AG04450 (cell line): ENCODE results near the gene GC. TPM values are rescaled to one million over a fixed set of nuclear protein-coding genes. Genes with fewer than 3 reads are reported as not detected.
"Not testable (repeated sequence)": the region's sequence is repeated elsewhere in the genome, so short reads cannot be mapped to it uniquely, and the experiment has no call there.

ENCODE experiments used
- CTCF ChIA-PET: fragments of 300-600, 350-600 bp; formaldehyde crosslinking; extraction: SDS; loops from one replicate; lab custom pipeline; 2022; ENCODE audit warnings: antibody characterized with exemption, inconsistent platforms; lab: Charles Lee
- POLR2A ChIA-PET: fragments of 350-600 bp; formaldehyde crosslinking; extraction: SDS; loops from one replicate; lab custom pipeline; 2021; ENCODE audit warnings: antibody characterized with exemption, inconsistent platforms; lab: Yijun Ruan, JAX
- DNase-seq: peaks from one replicate; pipeline ENCODE4 v3.0.0-alpha.2; 2011; ENCODE audit warnings: low read depth, low spot score
- H3K27ac ChIP-seq: one replicate; pipeline ENCODE4 v1.5.1; 2012; ENCODE audit warnings: low read depth, low read length, control low read depth
- H3K27me3 ChIP-seq: one replicate; pipeline ENCODE4 v1.6.0; 2012; ENCODE audit warnings: low read length; ENCODE audit not compliant: control insufficient read depth, insufficient read depth
- H3K4me3 ChIP-seq: 2 replicates; pipeline ENCODE4 v1.5.1; 2011; ENCODE audit warnings: mild to moderate bottlenecking, low read depth, low read length, control low read depth
- H3K9me3 ChIP-seq: 2 replicates; pipeline ENCODE4 v1.5.1; 2012; ENCODE audit warnings: low read length; ENCODE audit not compliant: control insufficient read depth, insufficient read depth
- CTCF ChIP-seq: IDR thresholded peaks from 2 replicates; pipeline ENCODE4 v1.5.1; 2011; ENCODE audit warnings: low read depth, low read length, control low read depth, inconsistent platforms
- polyA plus RNA-seq: library from polyadenylated mRNA; depleted of rRNA; stranded (reverse); fragments of >200 nt; gene quantifications from 2 replicates; pipeline ENCODE4 v1.2.3, GENCODE V29; 2011

Gene GC
- polyA plus RNA-seq, 1 experiment, result not detected

- POLR2A ChIA-PET, result no interaction called here
- DNase-seq, result no peak
- CTCF ChIA-PET, result no interaction called here
- Histone ChIP-seq H3K9me3 (no peaks in the 10 kb centered on the region), H3K27ac (no peak overlapping the region), H3K27me3 (peaks cover 2% of the 10 kb centered on the region), H3K4me3 (no peak overlapping the region)
- TF ChIP-seq CTCF, result no peak
Measured at GRCh38 chr4:71827826-71828225, 43.9 kb upstream of the GC start.

- no peaks in the 10 kb centered on the region for H3K27me3 ChIP-seq
- H3K4me3 ChIP-seq, result no peak overlapping the region
- no peak overlapping the region for H3K27ac ChIP-seq
- no peak for TF ChIP-seq CTCF
- no peak for DNase-seq
- H3K9me3 ChIP-seq, result no peaks in the 10 kb centered on the region; the same call in 1 of the 2 replicates
- ChIA-PET POLR2A (no interaction called here), CTCF (no interaction called here)
Measured at GRCh38 chr4:71816676-71817303, 32.9 kb upstream of the GC start.

- no peaks in the 10 kb centered on the region for H3K27me3 ChIP-seq
- no peak for DNase-seq
- no peak for TF ChIP-seq CTCF
- POLR2A ChIA-PET, result no interaction called here
- H3K4me3 ChIP-seq, result no peak overlapping the region
- no peak overlapping the region for H3K27ac ChIP-seq
- no peaks in the 10 kb centered on the region; the same call in 1 of the 2 replicates for H3K9me3 ChIP-seq
- CTCF ChIA-PET, result no interaction called here
Measured at GRCh38 chr4:71814433-71814832, 30.6 kb upstream of the GC start.

- H3K9me3 ChIP-seq, POLR2A ChIA-PET, CTCF ChIA-PET: not testable (repeated sequence)
Measured at GRCh38 chr4:71809805-71810204, 25.9 kb upstream of the GC start.

GRCh38 chr4:71807469-71807868, 23.6 kb upstream of the GC start:
- Histone ChIP-seq H3K27ac (no peak overlapping the region), H3K9me3 (no peaks in the 10 kb centered on the region), H3K27me3 (no peaks in the 10 kb centered on the region), H3K4me3 (no peak overlapping the region)
- POLR2A ChIA-PET, result no interaction called here
- no peak for DNase-seq
- no peak for TF ChIP-seq CTCF
- CTCF ChIA-PET, result no interaction called here

More at GRCh38 chr4:71809805-71810204, 25.9 kb upstream of the GC start:
- not testable (repeated sequence) for H3K27me3 ChIP-seq, DNase-seq, H3K4me3 ChIP-seq, H3K27ac ChIP-seq

GRCh38 chr4:71805230-71805629, 21.4 kb upstream of the GC start:
- H3K9me3 ChIP-seq, H3K27ac ChIP-seq, DNase-seq, POLR2A ChIA-PET, CTCF ChIA-PET, H3K4me3 ChIP-seq, H3K27me3 ChIP-seq: not testable (repeated sequence)

GRCh38 chr4:71804017-71804697, 20.3 kb upstream of the GC start:
- H3K4me3 ChIP-seq, POLR2A ChIA-PET, H3K27me3 ChIP-seq, CTCF ChIA-PET, H3K27ac ChIP-seq, DNase-seq, H3K9me3 ChIP-seq: not testable (repeated sequence)
